ENCODE results near the gene NOTCH3. TPM values are rescaled to one million over a fixed set of nuclear protein-coding genes. Genes with fewer than 3 reads are reported as not detected.

Gene NOTCH3
- total RNA-seq, 4 donors from 2014 or later: 19.1 to 54.8 (median 35.4) TPM

- Histone ChIP-seq H3K4me3 (no peak overlapping the region), H3K27me3 (peaks cover 6% of the 10 kb centered on the region), H3K27ac (no peak overlapping the region), H3K4me1 (no peaks in the 10 kb centered on the region), H3K36me3 (peaks cover 0 to 6% of the 10 kb centered on the region in 2 donors), H3K9me3 (peaks cover 0 to 19% (median 0%) of the 10 kb centered on the region in 3 donors)
- no CpG with 5 or more reads among the region's 32 CpGs for WGBS, 2 donors (ENCODE audit: low coverage in 1 of 2)
- no peak for TF ChIP-seq POLR2AphosphoS5 (IDR thresholded peaks at IDR 0.05)
- TF ChIP-seq EP300 (IDR thresholded peaks at IDR 0.05): no peak
- no peak for TF ChIP-seq POLR2A (IDR thresholded peaks at IDR 0.05)
- no peak for TF ChIP-seq CTCF (IDR thresholded peaks at IDR 0.05)
- ATAC-seq: no peak
These were observed 30.4 kb downstream of the NOTCH3 start for GRCh38 chr19:15170345-15170744.

- TF ChIP-seq POLR2A (IDR thresholded peaks at IDR 0.05) (no peak), EP300 (IDR thresholded peaks at IDR 0.05) (no peak), CTCF (IDR thresholded peaks at IDR 0.05) (no peak), POLR2AphosphoS5 (IDR thresholded peaks at IDR 0.05) (no peak)
- no peak overlapping the region for H3K4me3 ChIP-seq
- 71 to 89% methylated on average over 2 to 3 of the region's 10 CpGs for WGBS, 2 donors (ENCODE audit: low coverage in 1 of 2)
- H3K27me3 ChIP-seq: peaks cover 6% of the 10 kb centered on the region
- peaks cover 0 to 6% of the 10 kb centered on the region in 2 donors for H3K36me3 ChIP-seq
- peaks cover 0 to 26% (median 0%) of the 10 kb centered on the region in 3 donors for H3K9me3 ChIP-seq
- no peaks in the 10 kb centered on the region for H3K4me1 ChIP-seq
- no peak for ATAC-seq
- no peak overlapping the region for H3K27ac ChIP-seq
These were observed 31.1 kb downstream of the NOTCH3 start for GRCh38 chr19:15169541-15170285.

- peaks cover 0 to 29% (median 0%) of the 10 kb centered on the region in 3 donors for H3K9me3 ChIP-seq
- 57% methylated on average over 3 of the region's 4 CpGs; no CpG with 5 or more reads in 1 of the 2 donors for WGBS, 2 donors (ENCODE audit: low coverage in 1 of 2)
- peaks cover 6% of the 10 kb centered on the region for H3K27me3 ChIP-seq
- H3K27ac ChIP-seq: no peak overlapping the region
- no peak overlapping the region for H3K4me3 ChIP-seq
- no peaks in the 10 kb centered on the region for H3K4me1 ChIP-seq
- H3K36me3 ChIP-seq: peaks cover 0 to 6% of the 10 kb centered on the region in 2 donors
- no peak for ATAC-seq
- TF ChIP-seq POLR2A (IDR thresholded peaks at IDR 0.05) (no peak), POLR2AphosphoS5 (IDR thresholded peaks at IDR 0.05) (no peak), CTCF (IDR thresholded peaks at IDR 0.05) (no peak), EP300 (IDR thresholded peaks at IDR 0.05) (no peak)
These were observed 34.1 kb downstream of the NOTCH3 start for GRCh38 chr19:15166700-15167099.

GRCh38 chr19:15161028-15161984, 39.5 kb downstream of the NOTCH3 start:
- no peak for TF ChIP-seq POLR2AphosphoS5 (IDR thresholded peaks at IDR 0.05)
- peak in 1 of 4 experiments; percentile 21 for TF ChIP-seq CTCF (IDR thresholded peaks at IDR 0.05)
- no peak for TF ChIP-seq POLR2A (IDR thresholded peaks at IDR 0.05)
- TF ChIP-seq EP300 (IDR thresholded peaks at IDR 0.05): no peak
- WGBS, 2 donors (ENCODE audit: low coverage in 1 of 2): 45% methylated on average over 3 of the region's 42 CpGs; no CpG with 5 or more reads in 1 of the 2 donors
- Histone ChIP-seq H3K4me1 (no peaks in the 10 kb centered on the region), H3K36me3 (peaks cover 0 to 6% of the 10 kb centered on the region in 2 donors), H3K4me3 (no peak overlapping the region), H3K27ac (no peak overlapping the region), H3K27me3 (peaks cover 5% of the 10 kb centered on the region), H3K9me3 (peaks cover 0 to 34% (median 0%) of the 10 kb centered on the region in 3 donors)
- no peak for ATAC-seq

Data from gastroesophageal sphincter (tissue), 4 donors.